ENCODE results near the gene DHX15.

DHX15 gene

DNA sequence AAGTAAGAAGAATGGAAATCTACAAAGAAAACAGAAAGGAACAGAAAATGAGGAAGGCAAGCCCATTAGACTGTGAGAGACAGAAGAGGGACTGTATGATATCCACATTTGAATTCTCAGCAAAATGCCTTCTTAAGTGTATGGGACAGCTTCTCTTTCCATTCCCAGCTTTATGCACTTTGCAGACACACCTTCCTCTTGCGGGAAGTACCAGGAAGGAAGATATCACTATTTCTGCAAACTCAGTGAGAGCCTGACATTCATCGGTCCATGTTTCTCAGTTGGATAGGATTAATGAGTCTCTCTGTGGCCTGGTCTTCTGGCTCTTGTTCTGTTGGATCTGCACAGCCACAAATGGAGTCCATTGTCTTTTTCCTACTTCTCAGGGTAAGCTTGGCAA, 31.6 kb upstream of the DHX15 start:
- DNase-seq (ENCODE audit: low read depth) = no peak
- H3K4me3 ChIP-seq (ENCODE audit: control insufficient read depth, low read depth, low read length) = no peak overlapping the region
- TF ChIP-seq, protein P1, sequence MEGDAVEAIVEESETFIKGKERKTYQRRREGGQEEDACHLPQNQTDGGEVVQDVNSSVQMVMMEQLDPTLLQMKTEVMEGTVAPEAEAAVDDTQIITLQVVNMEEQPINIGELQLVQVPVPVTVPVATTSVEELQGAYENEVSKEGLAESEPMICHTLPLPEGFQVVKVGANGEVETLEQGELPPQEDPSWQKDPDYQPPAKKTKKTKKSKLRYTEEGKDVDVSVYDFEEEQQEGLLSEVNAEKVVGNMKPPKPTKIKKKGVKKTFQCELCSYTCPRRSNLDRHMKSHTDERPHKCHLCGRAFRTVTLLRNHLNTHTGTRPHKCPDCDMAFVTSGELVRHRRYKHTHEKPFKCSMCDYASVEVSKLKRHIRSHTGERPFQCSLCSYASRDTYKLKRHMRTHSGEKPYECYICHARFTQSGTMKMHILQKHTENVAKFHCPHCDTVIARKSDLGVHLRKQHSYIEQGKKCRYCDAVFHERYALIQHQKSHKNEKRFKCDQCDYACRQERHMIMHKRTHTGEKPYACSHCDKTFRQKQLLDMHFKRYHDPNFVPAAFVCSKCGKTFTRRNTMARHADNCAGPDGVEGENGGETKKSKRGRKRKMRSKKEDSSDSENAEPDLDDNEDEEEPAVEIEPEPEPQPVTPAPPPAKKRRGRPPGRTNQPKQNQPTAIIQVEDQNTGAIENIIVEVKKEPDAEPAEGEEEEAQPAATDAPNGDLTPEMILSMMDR (IDR thresholded peaks at IDR 0.05; ENCODE audit: control insufficient read depth, insufficient read depth, low read depth, low read length, missing control alignments) = no peak

DNA sequence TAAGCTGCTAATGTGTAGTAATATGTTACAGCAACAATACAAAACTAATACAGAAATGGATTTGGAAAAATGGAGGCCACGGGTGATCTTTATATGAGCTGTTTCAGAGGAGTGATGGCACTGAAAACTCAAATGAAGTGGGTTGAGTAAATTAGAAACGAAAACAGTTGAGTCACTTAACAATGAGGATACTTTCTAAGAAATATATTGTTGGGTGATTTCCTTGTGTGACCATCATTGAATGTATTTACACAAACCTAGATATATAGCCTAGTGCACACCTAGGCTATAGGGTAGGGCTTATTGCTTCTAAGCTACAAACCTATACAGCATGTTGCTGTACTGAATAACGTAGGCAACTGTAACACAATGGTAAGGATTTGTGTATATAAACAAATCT, 30.5 kb upstream of the DHX15 start:
- TF ChIP-seq, protein P1 (IDR thresholded peaks at IDR 0.05; ENCODE audit: control insufficient read depth, insufficient read depth, low read depth, low read length, missing control alignments) = no peak
- no peak overlapping the region for H3K4me3 ChIP-seq (ENCODE audit: control insufficient read depth, low read depth, low read length)
- DNase-seq (ENCODE audit: low read depth) = no peak

DNA sequence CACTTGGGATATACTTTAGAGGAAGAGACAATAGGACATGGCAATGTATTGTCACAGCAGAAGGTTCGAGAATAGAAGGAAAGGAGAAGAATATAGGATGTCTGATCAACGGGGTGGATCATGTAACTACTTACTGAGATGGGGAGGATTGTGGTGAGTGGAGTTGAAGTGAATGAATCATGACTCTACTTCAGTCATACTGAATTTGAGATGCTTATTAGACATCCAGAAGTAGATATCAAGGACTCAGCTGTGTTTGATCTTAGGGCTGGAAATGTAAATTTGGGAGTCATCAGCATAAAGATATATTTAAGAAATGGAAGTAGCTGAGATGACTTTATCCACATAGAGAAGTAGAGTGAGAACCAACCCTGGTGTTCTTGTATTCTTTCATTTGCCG, 29.1 kb upstream of the DHX15 start:
- no peak overlapping the region for H3K4me3 ChIP-seq (ENCODE audit: control insufficient read depth, low read depth, low read length)
- no peak for DNase-seq (ENCODE audit: low read depth)
- TF ChIP-seq, protein P1 (IDR thresholded peaks at IDR 0.05; ENCODE audit: control insufficient read depth, insufficient read depth, low read depth, low read length, missing control alignments) = no peak

DNA sequence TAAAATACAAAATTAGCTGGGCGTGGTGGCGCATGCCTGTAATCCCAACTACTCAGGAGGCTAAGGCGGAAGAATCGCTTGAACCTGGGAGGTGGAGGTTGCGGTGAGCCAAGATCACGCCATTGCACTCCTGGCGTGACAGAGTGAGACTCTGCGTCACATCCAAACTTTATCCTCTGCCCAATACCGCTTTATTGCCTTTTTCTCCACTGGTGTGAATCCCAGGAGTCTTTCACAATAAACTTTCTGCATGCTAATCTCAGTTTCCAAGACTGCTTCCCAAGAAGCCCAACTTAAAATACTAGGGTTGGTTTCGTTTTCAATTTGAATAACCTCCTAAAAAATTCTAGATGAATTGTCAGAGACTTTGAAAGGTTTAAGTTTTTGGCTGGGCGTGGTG, 27.2 kb upstream of the DHX15 start:
- TF ChIP-seq, protein P1 (IDR thresholded peaks at IDR 0.05; ENCODE audit: control insufficient read depth, insufficient read depth, low read depth, low read length, missing control alignments) = no peak
- no peak overlapping the region for H3K4me3 ChIP-seq (ENCODE audit: control insufficient read depth, low read depth, low read length)
- DNase-seq (ENCODE audit: low read depth) = no peak

DNA sequence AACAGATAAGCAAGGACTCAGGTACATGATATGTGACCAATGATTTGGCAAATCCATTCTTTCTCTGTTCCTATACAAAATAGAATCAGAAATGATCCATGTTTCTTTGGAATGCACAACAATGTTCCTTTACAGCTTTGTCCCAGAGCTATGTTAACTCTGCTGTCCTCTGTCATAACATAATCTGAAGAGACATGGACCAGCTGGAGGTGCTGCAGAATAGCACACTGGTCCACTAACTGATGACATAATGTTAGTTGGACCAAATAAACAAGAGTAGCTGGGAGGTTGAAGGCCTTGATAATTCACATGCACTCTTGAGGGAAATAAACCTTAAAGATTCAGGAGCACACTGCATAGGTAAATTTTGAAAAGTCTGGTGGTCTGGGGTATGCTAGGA, 23.0 kb upstream of the DHX15 start:
- TF ChIP-seq, protein P1 (IDR thresholded peaks at IDR 0.05; ENCODE audit: control insufficient read depth, insufficient read depth, low read depth, low read length, missing control alignments) = no peak

DNA sequence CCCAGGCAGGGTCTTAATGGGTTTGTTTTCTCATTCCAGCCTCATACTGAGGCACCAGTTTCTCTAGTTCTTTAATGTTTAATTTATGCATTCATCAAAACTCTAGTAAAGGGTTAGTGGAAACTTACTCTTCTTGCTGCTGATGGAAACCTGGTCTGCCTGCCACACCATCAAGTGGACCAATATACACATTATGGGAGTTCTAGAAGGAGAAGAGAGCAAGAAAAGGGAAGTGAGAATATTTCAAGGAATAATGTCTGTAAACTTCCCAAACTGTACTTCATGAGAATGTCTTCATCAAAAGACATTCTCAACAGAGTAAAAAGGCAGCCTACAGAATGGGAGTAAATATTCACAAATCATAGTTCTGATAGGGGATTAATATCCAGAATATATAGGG, 20.9 kb upstream of the DHX15 start:
- no peak overlapping the region for H3K4me3 ChIP-seq (ENCODE audit: control insufficient read depth, low read depth, low read length)
- no peak for DNase-seq (ENCODE audit: low read depth)
- TF ChIP-seq, protein P1 (IDR thresholded peaks at IDR 0.05; ENCODE audit: control insufficient read depth, insufficient read depth, low read depth, low read length, missing control alignments) = no peak

More for the DNA sequence above, 23.0 kb upstream of the DHX15 start:
- no peak overlapping the region for H3K4me3 ChIP-seq (ENCODE audit: control insufficient read depth, low read depth, low read length)
- no peak for DNase-seq (ENCODE audit: low read depth)

Data from AG09309 (cell line).